GM12878 (cell line): ENCODE data around the gene PTTG1. TPM values are rescaled to one million over a fixed set of nuclear protein-coding genes. Genes with fewer than 3 reads are reported as not detected.

Experiments
- ATAC-seq: fragments of 200-7000 bp; cut with Tn5 transposase; 3 replicates; pipeline ENCODE4 v1.9.1; 2020; ENCODE audit warnings: mild to moderate bottlenecking, moderate library complexity
- BruUV-seq: library from RNA; stranded (reverse); fragments of 400-500 nt; replicated peaks from 2 replicates; lab custom pipeline; 2021; lab: Mats Ljungman, UMichigan
- CTCF ChIA-PET: fragments of 300-600 bp; sonication (Branson Sonifier 250); formaldehyde crosslinking; extraction: SDS; loops from one replicate; lab custom pipeline; 2021; ENCODE audit warnings: inconsistent platforms; lab: Yijun Ruan, JAX
- POLR2A ChIA-PET: fragments of 350-600 bp; formaldehyde crosslinking; extraction: SDS; loops from one replicate; lab custom pipeline; 2021; ENCODE audit warnings: inconsistent platforms; lab: Charles Lee
- RAD21 ChIA-PET: fragments of 300-600 bp; sonication (Branson Sonifier 250); formaldehyde crosslinking; loops from one replicate; lab custom pipeline; 2023; ENCODE audit warnings: antibody characterized with exemption; ENCODE audit not compliant: unreplicated experiment; lab: Charles Lee
- SMC1A ChIA-PET: fragments of 300-600 bp; sonication (Branson Sonifier 250); formaldehyde crosslinking; loops from one replicate; lab custom pipeline; 2023; ENCODE audit not compliant: unreplicated experiment, uncharacterized antibody; lab: Charles Lee
- DNase-seq: peaks from one replicate; pipeline ENCODE4 v3.0.0-alpha.2; 2011; ENCODE audit warnings: low read depth, low spot score
- FAIRE-seq: peaks from 3 replicates; lab custom pipeline; 2011; peaks lifted over from hg19 to GRCh38; lab: Jason Lieb, UNC
- H2AFZ ChIP-seq: 2 replicates; pipeline ENCODE4 v1.6.0; 2011; ENCODE audit warnings: low read depth, low read length, control low read depth; ENCODE audit not compliant: control insufficient read depth
- H3K27ac ChIP-seq: 2 replicates; pipeline ENCODE4 v1.5.1; 2011; ENCODE audit warnings: control low read depth; ENCODE audit not compliant: control insufficient read depth, insufficient read depth
- H3K27me3 ChIP-seq, 2 experiments: replicated peaks in 1 of 2; 2 replicates each; pipeline versions ENCODE4 v1.6.0 to v1.6.1; 2011; ENCODE audit warnings: low read length in 1 of 2; ENCODE audit not compliant: control insufficient read depth in 2 of 2, insufficient read depth in 2 of 2
- H3K36me3 ChIP-seq, 2 experiments: 2 replicates each; pipeline ENCODE4 v1.5.1; 2011; ENCODE audit warnings: low read length in 1 of 2; ENCODE audit not compliant: control insufficient read depth in 2 of 2, insufficient read depth in 2 of 2
- H3K4me1 ChIP-seq: 2 replicates; pipeline ENCODE4 v1.6.1; 2011; ENCODE audit warnings: mild to moderate bottlenecking, low read length, moderate library complexity, mixed read lengths; ENCODE audit not compliant: control insufficient read depth, insufficient read depth
- H3K4me2 ChIP-seq: 2 replicates; pipeline ENCODE4 v1.6.0; 2011; ENCODE audit warnings: control low read depth; ENCODE audit not compliant: control insufficient read depth, insufficient read depth
- H3K4me3 ChIP-seq: fragments of 200-600 bp; sonication (generic); 2 replicates; pipeline ENCODE4 v1.5.1; 2016
- H3K79me2 ChIP-seq: 2 replicates; pipeline ENCODE4 v1.6.0; 2011; ENCODE audit warnings: low read length; ENCODE audit not compliant: control insufficient read depth, insufficient read depth
- H3K9ac ChIP-seq: 2 replicates; pipeline ENCODE4 v1.8.0; 2011; ENCODE audit warnings: low read length, control low read depth, mixed read lengths; ENCODE audit not compliant: control insufficient read depth, insufficient read depth
- H3K9me3 ChIP-seq: replicated peaks from 3 replicates; pipeline ENCODE4 v1.5.1; 2011; ENCODE audit warnings: mild to moderate bottlenecking, low read length; ENCODE audit not compliant: control insufficient read depth, insufficient read depth
- H4K20me1 ChIP-seq: 2 replicates; pipeline ENCODE4 v1.6.0; 2011; ENCODE audit not compliant: control insufficient read depth, insufficient read depth
- BHLHE40 ChIP-seq, 2 experiments: fragments of 450-650 bp in 1 of 2; IDR thresholded peaks; 2 replicates each; pipeline ENCODE4 v1.6.1; 2011 to 2017; ENCODE audit warnings: low read depth in 2 of 2, borderline replicate concordance in 1 of 2, improper control_type of control experiment in 1 of 2, low read length in 1 of 2, mild to moderate bottlenecking in 1 of 2
- IKZF1 ChIP-seq: fragments of 450-650 bp; conservative IDR thresholded peaks from 2 replicates; pipeline ENCODE4 v1.6.1; 2017; ENCODE audit warnings: antibody characterized with exemption, mild to moderate bottlenecking
- JUNB ChIP-seq: IDR thresholded peaks from 2 replicates; pipeline ENCODE4 v1.6.1; 2016; ENCODE audit warnings: antibody characterized with exemption, mild to moderate bottlenecking
- MXI1 ChIP-seq: fragments of 150-350 bp; IDR thresholded peaks from 2 replicates; pipeline ENCODE4 v1.6.1; 2011; ENCODE audit warnings: low read depth, mild to moderate bottlenecking, inconsistent platforms, low read length, improper control_type of control experiment
- NR2C2 ChIP-seq: IDR thresholded peaks from 2 replicates; pipeline ENCODE4 v1.6.1; 2011; ENCODE audit warnings: borderline replicate concordance, low read depth; ENCODE audit not compliant: control insufficient read depth, insufficient read length
- NR2F1 ChIP-seq: fragments of 450-650 bp; conservative IDR thresholded peaks from 2 replicates; pipeline ENCODE4 v1.6.1; 2017; ENCODE audit warnings: mild to moderate bottlenecking
- PAX5 ChIP-seq: IDR thresholded peaks from 2 replicates; pipeline ENCODE4 v1.6.1; 2011; ENCODE audit warnings: low read depth, low read length, borderline replicate concordance
- SMAD1 ChIP-seq: fragments of 450-650 bp; IDR thresholded peaks from 2 replicates; pipeline ENCODE4 v1.6.1; 2018; ENCODE audit warnings: mild to moderate bottlenecking, low read depth; ENCODE audit not compliant: partially characterized antibody
- YY1 ChIP-seq: IDR thresholded peaks from 2 replicates; pipeline ENCODE4 v1.6.1; 2011; ENCODE audit warnings: low read depth, mild to moderate bottlenecking, low read length
- ZBED1 ChIP-seq: IDR thresholded peaks from 2 replicates; pipeline ENCODE4 v1.6.1; 2016; ENCODE audit warnings: borderline replicate concordance
- WGBS: methylation state at CpG from one replicate; pipeline ENCODE4 v1.1.6; 2016; ENCODE audit warnings: low lambda C conversion rate; ENCODE audit not compliant: insufficient replicate concordance, insufficient coverage; ENCODE audit errors: missing lambda C conversion rate; 5-methylcytosine and 5-hydroxymethylcytosine counted together
- in situ Hi-C: fragments of 300-500 bp; cut with MboI; formaldehyde crosslinking; loops from 9 replicates; pipeline ENCODE4 v1.14.3; 2018; ENCODE audit warnings: mixed read lengths
- intact Hi-C: fragments of 100-400 bp; cut with micrococcal nuclease; formaldehyde crosslinking; loops from one replicate; pipeline ENCODE4 v1.14.2; 2022; ENCODE audit not compliant: unreplicated experiment
- polyA plus RNA-seq, 11 experiments: library from polyadenylated mRNA; depleted of rRNA in 4 of 11; unstranded in 6 of 11; stranded (reverse) in 5 of 11; fragments of >200 nt; fragmentation: Nextera tagmentation in 4 of 11; fragmentation: Illumina TruSeq in 1 of 11; extraction: Ambion mirVana in 4 of 11; extraction: Trizol in 1 of 11; gene quantifications; 1 replicate in 1 of 11; 2 replicates in 10 of 11; pipeline versions ENCODE4 v1.2.1 to v1.2.3, GENCODE V29; 2011 to 2016; ENCODE audit warnings: inconsistent platforms in 2 of 11, missing spikeins in 2 of 11, low read depth in 1 of 11
- total RNA-seq, 4 experiments: library from RNA; depleted of rRNA in 3 of 4; stranded (reverse); fragments of >200 nt in 3 of 4; fragmentation: Illumina TruSeq in 1 of 4; extraction: Trizol in 1 of 4; gene quantifications; 2 replicates each; pipeline versions ENCODE4 v1.2.1 to v1.2.3, GENCODE V29; 2013 to 2021
- TF ChIP-seq, protein P1 (sequence below): IDR thresholded peaks from 2 replicates; pipeline ENCODE4 v1.6.1; 2012; ENCODE audit warnings: low read depth, low read length, improper control_type of control experiment

The PTTG1 gene
- total and polyA plus RNA-seq, 10 of the 15 experiments (the other 5 are each of a cell fraction or from before 2014, with no cell fraction given), result 154 to 1,033 (median 377) TPM

DNA sequence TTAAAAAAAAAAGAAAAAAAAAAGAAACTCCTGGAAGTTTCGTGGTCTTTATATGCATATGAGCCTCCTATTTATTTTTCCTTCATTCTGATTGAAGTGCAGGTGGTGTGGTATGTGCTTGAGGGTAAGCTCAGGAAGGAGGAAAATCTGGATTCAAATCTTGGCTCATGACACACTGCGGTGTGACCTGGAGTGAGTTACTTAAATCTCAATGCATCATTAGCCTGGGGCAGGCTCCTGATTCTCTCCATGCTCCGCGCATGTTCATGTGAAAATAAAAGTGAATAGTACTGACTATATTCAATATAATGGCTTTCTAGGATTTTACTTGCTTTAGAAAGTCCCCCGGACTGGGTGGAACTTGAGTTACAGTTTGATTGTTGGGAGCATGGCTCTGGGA is 35.6 kb downstream of the PTTG1 start:
- RAD21 ChIA-PET, result interaction anchor here (0.7 to 6.0 kb wide), 3 partner anchors 10 to 70 kb away, joined by 3 to 152 read pairs (median 3); no protein-coding TSS in a partner anchor
- DNase-seq, result no peak
- Histone ChIP-seq H3K4me2 (no peak overlapping the region), H3K9ac (no peak overlapping the region), H3K36me3 (no peaks in the 10 kb centered on the region)
- SMC1A ChIA-PET, result interaction anchor here (0.9 to 15.7 kb wide), 4 partner anchors 9 to 17 kb away, joined by 3 to 511 read pairs (median 12); no protein-coding TSS in a partner anchor
- WGBS, result 100% methylated on average over 5 of the region's 5 CpGs
- CTCF ChIA-PET, result interaction anchor here (0.9 to 6.2 kb wide), 2 partner anchors 10 to 17 kb away, joined by 3 to 127 read pairs; no protein-coding TSS in a partner anchor
- ATAC-seq, result no peak
- BruUV-seq, result no TSS peak
- TF ChIP-seq NR2F1 (no peak), MXI1 (no peak), PAX5 (no peak), JUNB (no peak), SMAD1 (no peak), IKZF1 (no peak), ZBED1 (no peak), BHLHE40 (IDR thresholded peaks at IDR 0.05; ENCODE audit: borderline replicate concordance in 1 of 2, low read depth in 2 of 2, low read length in 1 of 2) (no peak), NR2C2 (no peak), YY1 (no peak)
- TF ChIP-seq, protein P1, sequence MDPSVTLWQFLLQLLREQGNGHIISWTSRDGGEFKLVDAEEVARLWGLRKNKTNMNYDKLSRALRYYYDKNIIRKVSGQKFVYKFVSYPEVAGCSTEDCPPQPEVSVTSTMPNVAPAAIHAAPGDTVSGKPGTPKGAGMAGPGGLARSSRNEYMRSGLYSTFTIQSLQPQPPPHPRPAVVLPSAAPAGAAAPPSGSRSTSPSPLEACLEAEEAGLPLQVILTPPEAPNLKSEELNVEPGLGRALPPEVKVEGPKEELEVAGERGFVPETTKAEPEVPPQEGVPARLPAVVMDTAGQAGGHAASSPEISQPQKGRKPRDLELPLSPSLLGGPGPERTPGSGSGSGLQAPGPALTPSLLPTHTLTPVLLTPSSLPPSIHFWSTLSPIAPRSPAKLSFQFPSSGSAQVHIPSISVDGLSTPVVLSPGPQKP, result no peak
- TF ChIP-seq, all 136 proteins: peak for 0
- POLR2A ChIA-PET, result interaction anchor here (0.6 to 6.2 kb wide), 4 partner anchors 9 to 16 kb away, joined by 3 to 97 read pairs (median 4); no protein-coding TSS in a partner anchor
- Histone ChIP-seq H3K9me3 (no peaks in the 10 kb centered on the region; the same call in 2 of the 3 replicates), H3K27me3 (no peaks in the 10 kb centered on the region), H3K4me3 (no peak overlapping the region), H3K79me2 (peaks cover 6% of the 10 kb centered on the region), H3K27ac (no peak overlapping the region), H2AFZ (no peak overlapping the region), H4K20me1 (no peaks in the 10 kb centered on the region), H3K4me1 (peaks cover 53% of the 10 kb centered on the region)
- FAIRE-seq, result no peak
- intact Hi-C loops (no loop called here), in situ Hi-C loops (no loop called here)
